ENCODE data around the gene WFDC5.

Gene WFDC5

DNA sequence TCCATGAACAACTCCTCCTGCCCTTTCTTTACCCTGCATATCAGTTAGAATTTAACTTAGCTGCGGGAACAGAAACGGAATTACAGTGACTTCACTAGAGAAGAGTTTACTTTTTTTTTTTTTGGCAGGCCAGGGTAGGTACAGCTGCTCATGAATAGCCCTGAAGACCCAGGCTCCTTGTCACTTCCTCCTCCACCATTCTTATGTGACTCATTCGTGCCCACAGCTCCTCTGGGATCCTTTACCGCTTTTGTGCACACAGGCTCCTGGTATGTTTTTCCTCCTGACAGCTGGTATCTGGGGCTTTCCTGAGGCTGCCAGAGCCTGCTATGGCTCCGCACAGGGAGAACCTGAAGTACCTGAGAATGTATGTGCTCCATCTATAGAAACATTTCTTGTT is 10.2 kb downstream of the WFDC5 start:
- no peak overlapping the region for H3K4me3 Mint-ChIP-seq
- H3K27me3 Mint-ChIP-seq, result peaks cover 37% of the 10 kb centered on the region
- no peaks in the 10 kb centered on the region for H3K36me3 Mint-ChIP-seq (ENCODE audit: low read depth)
- H3K4me1 Mint-ChIP-seq (ENCODE audit: low read depth), result no peaks in the 10 kb centered on the region
- no peaks in the 10 kb centered on the region for H3K9me3 Mint-ChIP-seq
- H3K27ac Mint-ChIP-seq, result no peak overlapping the region

- Mint-ChIP-seq H3K9me3 (no peaks in the 10 kb centered on the region), H3K4me3 (no peak overlapping the region), H3K27me3 (peaks cover 50% of the 10 kb centered on the region), H3K27ac (no peak overlapping the region), H3K36me3 (ENCODE audit: low read depth) (no peaks in the 10 kb centered on the region), H3K4me1 (ENCODE audit: low read depth) (peaks cover 6% of the 10 kb centered on the region)
These were observed 11.9 kb downstream of the WFDC5 start for GRCh38 chr20:45103072-45103471.

DNA sequence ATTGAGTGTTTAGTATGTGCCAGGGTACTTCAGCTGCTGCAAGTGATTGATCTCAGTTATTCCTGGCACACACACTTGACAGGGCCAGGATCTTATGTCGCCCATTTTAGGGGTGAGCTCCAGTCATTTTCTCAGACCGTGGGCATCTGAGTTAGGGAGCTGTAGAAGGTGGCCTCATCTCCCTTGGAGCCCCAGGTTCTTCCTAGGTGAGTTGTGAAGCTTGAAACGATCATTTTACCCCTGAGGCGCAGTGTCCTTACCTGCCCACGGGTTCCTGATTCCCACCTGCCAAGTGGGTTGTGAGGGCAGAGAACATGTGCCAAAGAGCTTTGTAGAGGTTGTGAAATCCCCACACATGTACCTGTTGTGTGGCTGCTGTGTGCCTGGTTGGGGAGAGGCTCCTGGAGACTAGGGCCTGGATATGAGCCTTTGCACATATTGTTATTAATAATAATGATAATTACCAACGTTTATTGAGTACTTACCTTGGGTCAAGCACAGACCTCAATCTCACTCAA is 13.6 kb downstream of the WFDC5 start:
- peaks cover 11% of the 10 kb centered on the region for H3K4me1 Mint-ChIP-seq (ENCODE audit: low read depth)

DNA sequence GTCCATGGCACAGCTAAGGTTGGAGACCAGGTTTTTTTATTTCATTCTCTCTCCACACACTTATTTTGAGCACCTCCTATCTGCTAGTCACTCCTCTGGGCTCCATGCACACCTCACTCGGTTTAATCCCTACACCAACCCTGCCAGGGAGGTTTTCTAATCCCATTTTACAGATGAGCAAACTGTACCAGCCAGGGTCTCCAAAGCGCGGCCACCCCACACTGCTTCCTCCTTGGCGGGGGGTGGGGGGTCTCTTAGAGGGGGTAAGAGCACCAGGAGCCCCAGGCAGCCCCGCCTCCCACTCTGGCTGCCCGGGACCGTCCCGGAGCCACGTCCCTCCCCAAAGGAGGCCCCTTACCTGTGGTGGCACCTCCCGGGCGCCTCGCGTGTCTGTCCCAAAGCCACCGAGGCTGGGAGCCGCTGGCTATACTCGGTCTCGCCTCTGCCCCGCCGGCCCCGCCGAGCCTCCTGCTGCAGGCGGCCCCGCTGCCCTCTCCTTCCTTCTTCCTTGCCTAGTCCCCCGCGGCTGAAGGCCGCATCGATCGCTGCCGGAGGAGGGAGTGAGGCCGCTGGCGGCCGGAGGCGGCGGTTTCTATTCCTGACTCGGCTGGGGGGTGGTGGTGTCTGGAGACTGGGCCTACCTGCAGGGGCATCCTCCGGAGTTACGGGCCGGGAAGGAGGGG is 14.3 kb downstream of the WFDC5 start, which contains the start of gene KCNS1:
KCNS1 (minus strand) TSS at position 565 of the 683 bp plus-strand sequence. CDS start 1,891 bp downstream, outside the sequence.
- H3K27ac Mint-ChIP-seq, result no peak within 1 kb of the TSS
- H3K9me3 Mint-ChIP-seq, result no peaks in the 10 kb centered on the region
- H3K36me3 Mint-ChIP-seq (ENCODE audit: low read depth), result no peaks in the 10 kb centered on the region
- no peak within 1 kb of the TSS for H3K4me3 Mint-ChIP-seq
- H3K27me3 Mint-ChIP-seq, result peaks cover 55% of the 10 kb centered on the region
- H3K4me1 Mint-ChIP-seq (ENCODE audit: low read depth), result peaks cover 11% of the 10 kb centered on the region

More for the DNA sequence above, 13.6 kb downstream of the WFDC5 start:
- H3K9me3 Mint-ChIP-seq, result no peaks in the 10 kb centered on the region
- no peak overlapping the region for H3K27ac Mint-ChIP-seq
- no peaks in the 10 kb centered on the region for H3K36me3 Mint-ChIP-seq (ENCODE audit: low read depth)
- H3K4me3 Mint-ChIP-seq, result no peak overlapping the region
- peaks cover 55% of the 10 kb centered on the region for H3K27me3 Mint-ChIP-seq

- H3K36me3 Mint-ChIP-seq (ENCODE audit: low read depth), result no peaks in the 10 kb centered on the region
- H3K27ac Mint-ChIP-seq, result no peak overlapping the region
- H3K4me1 Mint-ChIP-seq (ENCODE audit: low read depth), result peaks cover 11% of the 10 kb centered on the region
- H3K4me3 Mint-ChIP-seq, result no peak overlapping the region
- H3K27me3 Mint-ChIP-seq, result peaks cover 47% of the 10 kb centered on the region
- no peaks in the 10 kb centered on the region for H3K9me3 Mint-ChIP-seq
These were observed 16.7 kb downstream of the WFDC5 start for GRCh38 chr20:45098103-45098773.

DNA sequence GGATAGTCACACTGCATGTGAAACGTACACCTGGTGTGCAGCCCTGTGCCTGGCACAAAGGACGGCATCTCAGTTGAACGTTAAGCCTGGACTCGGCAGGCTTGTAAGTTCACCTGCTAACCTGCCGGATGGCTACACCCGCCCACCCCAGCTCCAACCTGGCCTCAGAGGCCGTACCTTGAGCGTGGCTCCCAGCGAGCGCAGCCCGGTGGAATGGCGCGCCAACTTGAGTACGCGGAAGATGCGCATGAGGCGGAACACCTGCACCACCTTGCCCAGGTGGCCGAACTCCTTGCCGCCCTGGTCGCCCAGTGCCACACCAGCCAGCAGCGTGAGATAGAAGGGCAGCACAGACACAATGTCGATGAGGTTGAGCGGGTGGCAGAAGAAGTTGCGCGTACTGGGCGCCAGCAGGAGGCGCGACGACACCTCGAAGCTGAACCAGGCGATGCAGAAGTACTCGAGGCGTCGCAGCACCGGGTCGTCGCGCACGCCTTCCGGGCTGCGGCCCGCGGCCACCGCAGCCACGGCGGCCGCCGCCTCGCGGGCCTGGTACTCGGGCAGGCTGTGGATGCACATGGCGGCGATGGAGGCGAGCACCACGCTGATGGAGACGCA is 17.4 kb downstream of the WFDC5 start:
- no peaks in the 10 kb centered on the region for H3K9me3 Mint-ChIP-seq
- H3K27ac Mint-ChIP-seq, result no peak overlapping the region
- H3K36me3 Mint-ChIP-seq (ENCODE audit: low read depth), result no peaks in the 10 kb centered on the region
- peaks cover 11% of the 10 kb centered on the region for H3K4me1 Mint-ChIP-seq (ENCODE audit: low read depth)
- H3K4me3 Mint-ChIP-seq, result peak overlapping the region; percentile 61
- H3K27me3 Mint-ChIP-seq, result peaks cover 44% of the 10 kb centered on the region

DNA sequence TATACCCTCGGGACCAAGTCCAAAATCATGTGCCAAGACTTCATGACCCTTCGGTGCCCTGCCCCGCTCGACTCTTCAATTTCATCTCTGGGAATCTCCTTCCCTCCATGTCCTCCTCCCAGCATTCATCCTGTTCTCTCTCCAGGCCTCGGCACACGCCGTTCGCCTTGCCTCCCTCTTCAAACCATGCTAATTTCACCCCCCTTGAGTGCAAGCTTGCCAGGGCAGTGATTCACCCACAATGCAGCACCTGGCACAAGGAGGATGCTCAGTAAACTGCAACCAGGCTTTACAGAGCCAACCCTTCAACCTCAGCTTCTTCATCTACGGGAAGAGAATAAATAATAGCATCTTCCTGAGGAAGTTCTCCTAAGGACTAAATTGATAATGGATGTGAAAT is 18.2 kb downstream of the WFDC5 start:
- Mint-ChIP-seq H3K27me3 (peaks cover 40% of the 10 kb centered on the region), H3K4me3 (no peak overlapping the region), H3K9me3 (no peaks in the 10 kb centered on the region), H3K27ac (no peak overlapping the region), H3K36me3 (ENCODE audit: low read depth) (no peaks in the 10 kb centered on the region), H3K4me1 (ENCODE audit: low read depth) (peaks cover 11% of the 10 kb centered on the region)

- Mint-ChIP-seq H3K9me3 (no peaks in the 10 kb centered on the region), H3K4me3 (no peak overlapping the region), H3K4me1 (ENCODE audit: low read depth) (peaks cover 11% of the 10 kb centered on the region), H3K27me3 (peaks cover 33% of the 10 kb centered on the region), H3K27ac (no peak overlapping the region), H3K36me3 (ENCODE audit: low read depth) (peaks cover 4% of the 10 kb centered on the region)
These were observed 19.2 kb downstream of the WFDC5 start for GRCh38 chr20:45095805-45096238.

DNA sequence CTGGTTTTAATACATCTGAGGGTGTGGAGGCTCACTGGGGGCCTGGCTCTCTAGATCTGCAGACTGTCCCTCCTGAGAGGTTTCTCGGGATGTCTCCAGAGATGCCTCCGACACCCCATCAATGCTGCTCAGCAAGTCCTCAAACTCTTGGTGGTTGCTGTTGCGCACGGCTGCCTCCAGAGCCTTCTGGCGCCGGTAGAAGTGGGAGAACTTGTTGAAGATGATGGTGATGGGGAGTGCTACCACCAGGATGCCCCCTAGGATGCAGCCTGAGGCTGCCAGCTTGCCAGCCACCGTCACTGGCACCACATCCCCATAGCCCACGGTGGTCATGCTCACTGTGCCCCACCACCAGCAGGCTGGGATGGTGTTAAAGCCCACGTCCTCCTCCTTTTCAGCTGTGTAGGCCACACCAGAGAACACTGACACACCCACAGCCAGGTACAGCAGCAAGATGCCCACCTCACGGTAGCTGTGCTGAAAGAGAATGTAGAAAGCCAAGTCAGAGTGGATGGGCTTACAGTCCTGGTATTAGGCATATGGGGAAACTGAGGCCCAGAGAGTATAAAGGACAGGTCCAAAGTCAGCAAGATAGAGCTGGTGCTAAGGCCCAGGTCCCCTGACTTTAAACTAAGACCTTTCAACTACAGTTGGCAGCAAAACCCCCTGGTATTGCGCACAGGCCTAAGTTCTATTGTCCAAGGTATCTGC is 20.0 kb downstream of the WFDC5 start:
- H3K4me1 Mint-ChIP-seq (ENCODE audit: low read depth), result peaks cover 11% of the 10 kb centered on the region
- H3K4me3 Mint-ChIP-seq, result no peak overlapping the region
- no peak overlapping the region for H3K27ac Mint-ChIP-seq
- H3K27me3 Mint-ChIP-seq, result peaks cover 27% of the 10 kb centered on the region
- H3K36me3 Mint-ChIP-seq (ENCODE audit: low read depth), result peaks cover 11% of the 10 kb centered on the region
- no peaks in the 10 kb centered on the region for H3K9me3 Mint-ChIP-seq

- H3K36me3 Mint-ChIP-seq (ENCODE audit: low read depth), result peaks cover 11% of the 10 kb centered on the region
- no peak overlapping the region for H3K27ac Mint-ChIP-seq
- peaks cover 11% of the 10 kb centered on the region for H3K4me1 Mint-ChIP-seq (ENCODE audit: low read depth)
- peaks cover 19% of the 10 kb centered on the region for H3K27me3 Mint-ChIP-seq
- no peaks in the 10 kb centered on the region for H3K9me3 Mint-ChIP-seq
- H3K4me3 Mint-ChIP-seq, result no peak overlapping the region
These were observed 20.8 kb downstream of the WFDC5 start for GRCh38 chr20:45094201-45094600.

- Mint-ChIP-seq H3K9me3 (no peaks in the 10 kb centered on the region), H3K27ac (no peak overlapping the region), H3K4me1 (ENCODE audit: low read depth) (peaks cover 6% of the 10 kb centered on the region), H3K4me3 (no peak overlapping the region), H3K27me3 (peaks cover 11% of the 10 kb centered on the region), H3K36me3 (ENCODE audit: low read depth) (peaks cover 14% of the 10 kb centered on the region)
These were observed 22.1 kb downstream of the WFDC5 start for GRCh38 chr20:45092898-45093297.

DNA sequence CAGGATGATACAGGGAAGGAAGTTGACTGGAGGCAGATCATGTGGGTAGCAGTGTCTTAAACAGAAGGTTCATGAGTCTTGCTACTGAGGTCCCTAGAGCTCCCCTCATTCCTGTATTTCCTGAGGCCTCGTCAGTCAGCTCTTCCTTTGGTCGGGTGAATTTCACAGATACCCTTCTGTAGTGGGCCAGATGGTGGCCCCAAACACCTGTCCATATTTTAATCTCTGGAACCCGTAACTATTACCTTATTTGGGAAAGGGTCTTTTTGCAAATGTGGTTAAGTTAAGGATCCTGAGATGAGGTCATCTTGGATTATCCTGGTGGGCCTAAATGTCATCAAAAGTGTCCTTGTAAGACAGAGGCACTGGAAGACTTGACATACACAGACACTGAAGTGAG is 23.6 kb downstream of the WFDC5 start:
- H3K27ac Mint-ChIP-seq, result no peak overlapping the region
- H3K4me3 Mint-ChIP-seq, result no peak overlapping the region
- H3K36me3 Mint-ChIP-seq (ENCODE audit: low read depth), result peaks cover 28% of the 10 kb centered on the region
- H3K27me3 Mint-ChIP-seq, result peaks cover under 1% of the 10 kb centered on the region
- H3K4me1 Mint-ChIP-seq (ENCODE audit: low read depth), result no peaks in the 10 kb centered on the region
- H3K9me3 Mint-ChIP-seq, result no peaks in the 10 kb centered on the region

DNA sequence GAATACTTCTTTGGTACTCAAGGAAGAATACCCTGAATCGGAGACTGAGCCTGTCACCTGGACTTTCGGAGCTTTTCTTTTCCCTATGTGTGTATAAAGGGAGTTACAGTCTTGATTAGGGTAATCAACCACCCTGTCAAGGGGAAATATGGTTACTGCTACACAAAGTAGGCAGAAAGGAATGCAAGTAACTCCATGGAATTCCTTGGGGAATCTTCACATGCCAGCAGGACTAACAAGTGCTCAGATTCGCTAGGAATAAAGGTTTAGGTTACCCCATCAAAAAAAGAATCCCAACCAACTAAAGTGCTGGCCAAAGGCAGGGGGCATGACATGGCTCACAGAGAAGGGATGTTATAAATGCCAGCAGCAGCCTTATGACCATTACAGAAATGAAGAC is 24.5 kb downstream of the WFDC5 start:
- peaks cover 37% of the 10 kb centered on the region for H3K36me3 Mint-ChIP-seq (ENCODE audit: low read depth)
- no peak overlapping the region for H3K27ac Mint-ChIP-seq
- no peaks in the 10 kb centered on the region for H3K9me3 Mint-ChIP-seq
- H3K27me3 Mint-ChIP-seq, result no peaks in the 10 kb centered on the region
- no peak overlapping the region for H3K4me3 Mint-ChIP-seq
- no peaks in the 10 kb centered on the region for H3K4me1 Mint-ChIP-seq (ENCODE audit: low read depth)

GRCh38 chr20:45088247-45088646 is 26.7 kb downstream of the WFDC5 start:
- no peaks in the 10 kb centered on the region for H3K4me1 Mint-ChIP-seq (ENCODE audit: low read depth)
- peaks cover 54% of the 10 kb centered on the region for H3K36me3 Mint-ChIP-seq (ENCODE audit: low read depth)
- H3K4me3 Mint-ChIP-seq, result no peak overlapping the region
- H3K27ac Mint-ChIP-seq, result no peak overlapping the region
- no peaks in the 10 kb centered on the region for H3K9me3 Mint-ChIP-seq
- no peaks in the 10 kb centered on the region for H3K27me3 Mint-ChIP-seq

GRCh38 chr20:45087814-45088213 is 27.2 kb downstream of the WFDC5 start:
- Mint-ChIP-seq H3K36me3 (ENCODE audit: low read depth) (peaks cover 58% of the 10 kb centered on the region), H3K27ac (no peak overlapping the region), H3K9me3 (no peaks in the 10 kb centered on the region)

More at GRCh38 chr20:45087814-45088213, 27.2 kb downstream of the WFDC5 start:
- no peaks in the 10 kb centered on the region for H3K27me3 Mint-ChIP-seq
- H3K4me3 Mint-ChIP-seq, result no peak overlapping the region
- H3K4me1 Mint-ChIP-seq (ENCODE audit: low read depth), result no peaks in the 10 kb centered on the region
